Measurements from ENCODE around the gene CD63.

Gene CD63

DNA sequence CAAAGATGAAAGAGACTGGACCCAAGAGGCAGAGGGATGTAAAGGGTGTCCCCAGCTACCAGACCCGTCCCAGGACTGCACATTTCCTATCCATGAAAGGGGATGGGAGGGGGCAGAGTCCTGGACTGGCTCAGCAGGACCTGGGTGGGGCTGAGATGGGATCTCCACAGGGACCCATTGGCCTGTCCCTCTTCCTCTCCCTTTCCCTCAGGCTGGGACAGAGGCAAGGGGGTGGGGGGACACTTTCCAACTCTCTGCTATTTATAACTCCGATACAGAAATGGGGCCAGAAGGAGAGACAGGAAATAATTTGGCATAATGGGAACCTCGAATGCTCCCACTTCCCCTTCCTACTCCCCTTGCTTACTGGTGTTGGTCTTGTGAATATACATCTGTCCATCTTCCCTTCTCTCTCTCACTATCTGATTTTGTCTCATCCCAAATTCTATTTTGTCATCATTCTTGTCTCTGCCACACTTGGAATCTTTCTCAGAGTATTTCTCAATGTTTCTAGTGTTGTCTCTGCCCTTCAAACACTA is 20.0 kb downstream of the CD63 start:
- Histone ChIP-seq H4K20me1 (ENCODE audit: insufficient read depth, low read length) (no peaks in the 10 kb centered on the region), H2AFZ (ENCODE audit: low read length) (no peak overlapping the region), H3K36me3 (ENCODE audit: insufficient read depth, low read length) (no peaks in the 10 kb centered on the region), H3K9ac (ENCODE audit: low read length) (no peak overlapping the region), H3K79me2 (ENCODE audit: insufficient read depth, low read length) (no peaks in the 10 kb centered on the region), H3K27ac (ENCODE audit: low read depth, low read length, poor library complexity, severe bottlenecking) (no peak overlapping the region), H3K9me3 (ENCODE audit: low read length) (no peaks in the 10 kb centered on the region), H3K4me2 (ENCODE audit: low read length) (no peak overlapping the region), H3K9me2 (ENCODE audit: low read depth, low read length) (no peaks in the 10 kb centered on the region), H3F3A (ENCODE audit: insufficient read depth, low read length) (no peaks in the 10 kb centered on the region), H3K4me1 (ENCODE audit: insufficient read depth, low read length, severe bottlenecking) (peaks cover 7% of the 10 kb centered on the region), H3K27me3 (ENCODE audit: insufficient read depth, low read length) (peaks cover 14% of the 10 kb centered on the region), H3K4me3 (ENCODE audit: low read depth, low read length, poor library complexity, severe bottlenecking) (no peak overlapping the region)
- TF ChIP-seq, protein P1, sequence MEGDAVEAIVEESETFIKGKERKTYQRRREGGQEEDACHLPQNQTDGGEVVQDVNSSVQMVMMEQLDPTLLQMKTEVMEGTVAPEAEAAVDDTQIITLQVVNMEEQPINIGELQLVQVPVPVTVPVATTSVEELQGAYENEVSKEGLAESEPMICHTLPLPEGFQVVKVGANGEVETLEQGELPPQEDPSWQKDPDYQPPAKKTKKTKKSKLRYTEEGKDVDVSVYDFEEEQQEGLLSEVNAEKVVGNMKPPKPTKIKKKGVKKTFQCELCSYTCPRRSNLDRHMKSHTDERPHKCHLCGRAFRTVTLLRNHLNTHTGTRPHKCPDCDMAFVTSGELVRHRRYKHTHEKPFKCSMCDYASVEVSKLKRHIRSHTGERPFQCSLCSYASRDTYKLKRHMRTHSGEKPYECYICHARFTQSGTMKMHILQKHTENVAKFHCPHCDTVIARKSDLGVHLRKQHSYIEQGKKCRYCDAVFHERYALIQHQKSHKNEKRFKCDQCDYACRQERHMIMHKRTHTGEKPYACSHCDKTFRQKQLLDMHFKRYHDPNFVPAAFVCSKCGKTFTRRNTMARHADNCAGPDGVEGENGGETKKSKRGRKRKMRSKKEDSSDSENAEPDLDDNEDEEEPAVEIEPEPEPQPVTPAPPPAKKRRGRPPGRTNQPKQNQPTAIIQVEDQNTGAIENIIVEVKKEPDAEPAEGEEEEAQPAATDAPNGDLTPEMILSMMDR (IDR thresholded peaks at IDR 0.05; ENCODE audit: low read length): no peak
- TF ChIP-seq EZH2 (IDR thresholded peaks at IDR 0.05; ENCODE audit: borderline replicate concordance, low read length): no peak

GRCh38 chr12:55707841-55708694 is 20.7 kb downstream of the CD63 start, which contains the start of gene ITGA7:
TSS of gene ITGA7 (minus strand) at chr12:55707904. CDS start at chr12:55707682, 222 bp downstream.
- Histone ChIP-seq H2AFZ (ENCODE audit: low read length) (no peak within 1 kb of the TSS), H3K27ac (ENCODE audit: low read depth, low read length, poor library complexity, severe bottlenecking) (no peak within 1 kb of the TSS), H3K9me2 (ENCODE audit: low read depth, low read length) (no peaks in the 10 kb centered on the region), H3K4me1 (ENCODE audit: insufficient read depth, low read length, severe bottlenecking) (peaks cover 7% of the 10 kb centered on the region), H3K9ac (ENCODE audit: low read length) (no peak within 1 kb of the TSS), H3K79me2 (ENCODE audit: insufficient read depth, low read length) (no peaks in the 10 kb centered on the region), H3K4me3 (ENCODE audit: low read depth, low read length, poor library complexity, severe bottlenecking) (peak within 1 kb of the TSS; percentile 50), H3K27me3 (ENCODE audit: insufficient read depth, low read length) (peaks cover 17% of the 10 kb centered on the region), H3K4me2 (ENCODE audit: low read length) (peak within 1 kb of the TSS; percentile 65), H3K36me3 (ENCODE audit: insufficient read depth, low read length) (no peaks in the 10 kb centered on the region), H3K9me3 (ENCODE audit: low read length) (no peaks in the 10 kb centered on the region), H3F3A (ENCODE audit: insufficient read depth, low read length) (no peaks in the 10 kb centered on the region), H4K20me1 (ENCODE audit: insufficient read depth, low read length) (no peaks in the 10 kb centered on the region)
- TF ChIP-seq, protein P1 (IDR thresholded peaks at IDR 0.05; ENCODE audit: low read length): no peak
- no peak for TF ChIP-seq EZH2 (IDR thresholded peaks at IDR 0.05; ENCODE audit: borderline replicate concordance, low read length)

GRCh38 chr12:55707219-55707671 is 21.6 kb downstream of the CD63 start:
- no peaks in the 10 kb centered on the region for H3F3A ChIP-seq (ENCODE audit: insufficient read depth, low read length)
- TF ChIP-seq EZH2 (IDR thresholded peaks at IDR 0.05; ENCODE audit: borderline replicate concordance, low read length): no peak
- TF ChIP-seq, protein P1 (IDR thresholded peaks at IDR 0.05; ENCODE audit: low read length): no peak

More at GRCh38 chr12:55707219-55707671, 21.6 kb downstream of the CD63 start:
- no peaks in the 10 kb centered on the region for H3K9me2 ChIP-seq (ENCODE audit: low read depth, low read length)
- H3K27me3 ChIP-seq (ENCODE audit: insufficient read depth, low read length): peaks cover 18% of the 10 kb centered on the region
- no peaks in the 10 kb centered on the region for H3K79me2 ChIP-seq (ENCODE audit: insufficient read depth, low read length)
- H3K4me2 ChIP-seq (ENCODE audit: low read length): peak overlapping the region; percentile 35; the same call in 1 of the 2 replicates
- H3K9me3 ChIP-seq (ENCODE audit: low read length): no peaks in the 10 kb centered on the region
- H3K4me3 ChIP-seq (ENCODE audit: low read depth, low read length, poor library complexity, severe bottlenecking): peak overlapping the region; percentile 14
- H3K4me1 ChIP-seq (ENCODE audit: insufficient read depth, low read length, severe bottlenecking): peaks cover 7% of the 10 kb centered on the region
- no peaks in the 10 kb centered on the region for H4K20me1 ChIP-seq (ENCODE audit: insufficient read depth, low read length)
- H3K27ac ChIP-seq (ENCODE audit: low read depth, low read length, poor library complexity, severe bottlenecking): no peak overlapping the region
- no peak overlapping the region for H3K9ac ChIP-seq (ENCODE audit: low read length)
- no peak overlapping the region for H2AFZ ChIP-seq (ENCODE audit: low read length)
- no peaks in the 10 kb centered on the region for H3K36me3 ChIP-seq (ENCODE audit: insufficient read depth, low read length)
